OCI-M2 (cell line): ENCODE data around the gene EEPD1.
"Not testable (repeated sequence)": the region's sequence is repeated elsewhere in the genome, so short reads cannot be mapped to it uniquely, and the experiment has no call there.

Experiments
- DNase-seq: peaks from one replicate; lab custom pipeline; 2025; ENCODE audit not compliant: unreplicated experiment; lab: John Stamatoyannopoulos, UW

EEPD1 gene

DNA sequence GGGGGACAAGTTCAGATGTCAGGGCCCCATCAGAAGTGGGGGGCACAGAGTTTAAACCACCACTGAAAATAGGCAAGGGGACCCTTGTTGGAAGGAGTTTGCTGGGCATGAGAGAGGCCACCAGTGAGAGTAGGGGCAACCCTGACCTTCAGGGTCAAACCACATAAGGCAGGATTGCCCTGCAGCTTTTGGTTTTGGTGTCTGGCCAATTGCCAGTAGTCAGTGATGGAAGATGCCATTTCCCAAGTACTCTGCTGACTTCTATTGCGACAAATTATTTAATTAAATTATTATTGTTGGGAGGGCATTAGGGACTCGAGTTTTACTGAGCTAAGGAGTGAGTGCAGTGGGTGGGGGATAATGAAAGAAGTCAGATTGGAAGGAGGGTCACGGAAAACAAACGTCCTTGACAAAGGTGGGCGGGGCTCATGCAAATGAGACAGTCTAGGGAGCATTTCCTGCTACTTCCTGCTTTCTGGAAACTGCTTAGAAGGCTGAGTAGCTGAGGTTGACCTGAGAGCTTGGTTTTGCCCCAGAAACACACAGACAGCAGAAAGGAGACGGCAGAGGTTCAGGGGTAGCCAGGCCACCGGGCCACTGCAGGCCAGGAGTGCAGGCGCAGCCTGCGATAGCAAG lies 162.4 kb downstream of the EEPD1 start:
- DNase-seq, result no peak

DNA sequence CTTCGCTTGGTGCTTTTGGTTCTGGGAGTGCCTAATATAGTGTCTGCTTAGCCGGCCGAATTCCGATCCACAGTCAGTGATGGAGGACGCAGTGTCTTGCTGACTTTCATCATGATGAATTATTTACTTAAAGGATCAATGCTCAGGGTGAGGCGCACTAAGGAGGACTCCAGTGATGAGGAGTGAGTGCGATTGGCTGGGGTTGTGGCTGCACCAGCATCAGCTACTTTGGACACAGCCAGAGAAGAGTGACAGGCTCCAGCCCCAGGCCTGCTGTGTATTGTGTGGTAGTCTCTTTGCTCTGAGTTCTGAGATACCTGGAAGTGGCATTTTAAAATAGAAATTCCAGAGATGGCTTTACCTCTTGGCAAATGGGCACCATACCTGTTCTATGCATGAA lies 163.3 kb downstream of the EEPD1 start:
- no peak for DNase-seq

GRCh38 chr7:36317276-36317675 lies 164.2 kb downstream of the EEPD1 start:
- DNase-seq, result no peak

GRCh38 chr7:36318116-36318515 lies 165.1 kb downstream of the EEPD1 start:
- DNase-seq, result no peak

GRCh38 chr7:36321284-36321683 lies 168.2 kb downstream of the EEPD1 start:
- DNase-seq, result not testable (repeated sequence)

- no peak for DNase-seq
Observed at GRCh38 chr7:36336390-36336789, 183.3 kb downstream of the EEPD1 start.

DNA sequence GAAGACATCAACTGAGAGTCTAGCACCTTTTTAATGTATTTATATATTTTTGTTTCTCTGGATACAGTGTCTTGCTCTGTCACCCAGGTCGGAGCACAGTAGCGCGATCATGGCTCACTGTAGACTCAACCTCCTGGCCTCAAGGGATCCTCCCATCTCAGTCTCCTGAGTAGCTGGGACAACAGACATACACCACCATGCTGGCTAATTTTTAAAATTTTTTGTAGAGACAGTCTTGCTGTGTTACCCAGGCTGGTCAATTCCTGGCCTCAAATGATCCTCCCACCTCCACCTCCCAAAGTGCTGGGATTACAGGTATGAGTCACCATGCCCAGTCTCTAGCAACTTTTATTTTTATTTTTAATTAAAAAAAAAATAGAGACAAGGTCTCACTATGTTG lies 185.2 kb downstream of the EEPD1 start:
- DNase-seq, result no peak

DNA sequence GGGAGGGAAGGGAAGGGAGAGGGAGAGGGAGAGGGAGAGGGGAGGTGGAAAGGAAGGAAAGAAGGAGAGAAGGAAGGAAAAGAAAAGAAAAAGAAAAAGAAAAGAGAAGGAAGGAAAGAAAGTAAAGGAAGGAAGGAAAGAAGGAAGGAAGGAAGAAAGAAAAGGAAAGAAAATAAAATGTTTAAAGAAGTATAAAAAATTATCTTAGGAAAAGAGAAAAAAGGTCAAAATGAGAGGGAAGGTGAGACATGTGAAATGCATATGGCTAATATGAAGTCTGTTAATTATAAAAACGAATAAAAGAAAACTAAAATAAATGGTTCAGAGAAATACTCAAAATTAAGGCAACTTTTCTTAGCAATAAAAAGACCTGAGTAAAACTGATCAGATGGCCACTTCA lies 190.5 kb downstream of the EEPD1 start:
- no peak for DNase-seq

DNA sequence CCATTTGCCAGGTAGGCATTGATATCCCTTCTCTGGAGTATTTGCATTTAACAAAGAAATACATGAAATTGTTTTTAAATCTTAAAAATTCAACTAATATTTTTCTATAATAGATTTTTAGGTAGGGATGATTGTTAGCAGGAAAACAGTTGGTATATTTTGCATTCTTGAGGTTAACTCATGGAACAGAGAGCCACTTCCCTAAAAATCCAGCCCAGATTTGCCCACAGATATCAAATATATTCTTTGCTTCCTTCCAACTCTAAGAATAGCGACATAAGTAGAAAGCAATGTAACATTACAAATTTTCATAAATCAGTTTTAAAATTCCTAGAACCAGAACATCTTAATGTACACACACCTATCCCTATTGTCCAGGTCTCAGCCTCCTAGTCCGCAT lies 191.6 kb downstream of the EEPD1 start:
- no peak for DNase-seq

DNA sequence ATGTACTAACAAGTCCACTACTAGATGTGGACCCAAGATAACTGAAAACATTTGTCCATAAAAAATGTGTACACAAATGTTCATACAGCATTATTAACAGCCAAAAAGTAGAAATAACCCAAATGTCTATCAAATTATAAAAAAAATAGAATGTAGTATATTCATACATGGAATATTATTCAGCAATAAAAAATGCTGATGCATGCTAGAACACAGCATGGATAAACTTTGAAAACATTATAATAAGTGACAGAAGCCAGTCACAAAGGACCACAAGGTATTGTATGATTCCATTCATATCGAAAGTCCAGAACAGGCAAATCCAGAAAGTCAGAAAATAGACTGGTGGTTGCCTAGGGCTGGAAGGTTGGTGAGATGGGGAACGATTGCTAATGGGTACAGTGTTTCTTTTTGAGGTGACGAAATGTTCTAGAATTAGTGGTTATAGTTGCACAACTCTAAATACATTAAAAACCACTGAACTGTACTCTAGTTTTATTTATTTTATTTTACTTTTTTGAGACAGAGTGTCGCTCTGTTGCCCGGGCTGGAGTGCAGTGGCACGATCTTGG lies 193.3 kb downstream of the EEPD1 start:
- DNase-seq, result no peak

- DNase-seq, result no peak
Observed at GRCh38 chr7:36348256-36348655, 195.2 kb downstream of the EEPD1 start.

DNA sequence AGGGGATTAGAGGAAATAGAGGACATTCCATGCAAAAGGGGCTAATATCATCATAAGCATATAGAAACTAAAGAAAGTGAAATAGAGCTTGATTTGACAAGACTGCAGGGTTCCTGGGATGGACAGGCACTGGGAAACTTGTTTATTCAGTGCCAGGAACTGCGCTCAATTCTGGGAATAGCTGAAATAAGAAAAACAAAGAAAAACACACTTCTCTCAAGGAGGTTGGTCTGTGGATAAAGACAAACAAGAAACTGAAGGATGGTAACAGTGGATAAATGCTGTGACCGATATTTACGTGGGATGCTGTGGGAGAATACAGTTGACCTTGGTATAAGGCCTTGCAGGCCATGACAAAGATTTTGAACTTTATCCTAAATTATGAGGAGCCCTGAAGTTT lies 195.7 kb downstream of the EEPD1 start:
- DNase-seq, result no peak

DNA sequence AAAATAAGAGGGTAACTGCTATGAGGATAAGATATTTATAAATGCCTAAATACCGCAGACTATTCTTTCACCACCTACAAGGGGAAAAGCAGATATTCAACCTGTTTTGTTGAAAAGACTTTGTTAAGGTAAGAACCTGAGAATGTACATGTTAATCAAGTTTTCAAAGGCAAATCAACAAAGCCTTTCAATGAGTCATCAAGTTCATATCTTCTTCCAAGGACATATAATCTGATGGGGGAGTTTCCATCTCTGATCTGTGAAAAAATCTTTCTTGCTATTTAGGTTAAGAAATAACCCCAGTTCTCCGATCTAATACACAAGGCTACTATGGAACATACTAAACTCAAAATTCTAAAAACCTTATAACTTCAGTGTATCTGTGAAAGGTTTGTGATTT lies 196.6 kb downstream of the EEPD1 start:
- DNase-seq, result no peak
